ENCODE data around the gene GLRX3.

The GLRX3 gene

DNA sequence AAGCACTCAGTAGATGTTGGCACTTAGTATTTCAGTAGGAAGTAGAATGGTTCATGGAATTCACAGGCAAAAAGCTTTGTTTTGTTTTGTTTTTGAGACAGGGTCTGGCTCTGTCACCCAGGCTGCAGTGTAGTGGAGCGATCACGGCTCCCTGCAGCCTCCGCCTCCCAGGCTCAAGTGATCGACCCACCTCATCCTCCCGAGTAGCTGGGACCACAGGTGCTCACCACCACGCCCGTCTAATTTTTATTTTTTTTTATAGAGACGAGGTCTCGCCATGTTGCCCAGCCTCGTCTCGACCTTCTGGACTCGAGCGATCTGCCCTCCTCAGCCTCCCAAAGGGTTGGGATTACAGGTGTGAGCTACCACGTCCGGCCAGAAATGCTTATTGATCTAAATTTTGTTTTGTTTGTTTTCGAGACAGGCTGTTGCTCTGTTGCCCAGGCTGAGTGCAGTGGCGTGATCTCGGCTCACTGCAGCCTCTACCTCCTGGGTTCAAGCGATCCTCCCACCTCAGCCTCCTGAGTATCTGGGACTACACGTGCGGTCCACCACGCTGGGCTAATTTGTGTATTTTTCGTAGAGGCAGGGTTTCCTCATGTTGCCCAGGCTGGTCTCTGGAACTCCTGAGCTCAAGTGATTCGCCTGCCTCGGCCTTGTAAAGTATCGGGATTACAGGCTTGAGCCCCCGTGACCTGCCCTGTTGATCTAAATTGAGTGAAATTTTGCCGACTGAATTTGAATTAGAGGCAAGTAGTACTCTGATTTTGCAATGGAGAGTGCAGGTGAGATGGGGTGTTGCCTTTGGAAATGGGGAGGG is 1.7 kb downstream of the GLRX3 start:
- no peak for DNase-seq

GRCh38 chr10:130138479-130138866 is 2.3 kb downstream of the GLRX3 start:
- no peak for DNase-seq

DNA sequence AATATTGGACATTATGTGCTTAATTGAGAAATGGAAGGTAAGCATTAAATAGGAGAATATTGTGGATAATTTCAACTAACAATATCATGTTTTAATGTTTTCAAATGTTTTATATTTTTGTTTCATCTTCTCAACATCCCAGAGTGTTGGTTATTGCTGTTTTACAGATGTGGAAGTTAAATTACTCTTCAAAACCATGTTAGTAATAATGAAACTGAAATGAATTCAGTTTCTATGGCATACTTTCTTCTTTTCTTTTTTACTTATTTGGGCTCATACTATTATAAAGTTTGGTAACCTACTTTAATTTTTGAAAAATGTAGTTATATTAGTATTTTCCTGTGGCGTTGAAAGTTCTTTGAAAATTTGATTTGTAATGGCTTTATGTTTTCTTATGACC is 4.2 kb downstream of the GLRX3 start:
- no peak for DNase-seq

DNA sequence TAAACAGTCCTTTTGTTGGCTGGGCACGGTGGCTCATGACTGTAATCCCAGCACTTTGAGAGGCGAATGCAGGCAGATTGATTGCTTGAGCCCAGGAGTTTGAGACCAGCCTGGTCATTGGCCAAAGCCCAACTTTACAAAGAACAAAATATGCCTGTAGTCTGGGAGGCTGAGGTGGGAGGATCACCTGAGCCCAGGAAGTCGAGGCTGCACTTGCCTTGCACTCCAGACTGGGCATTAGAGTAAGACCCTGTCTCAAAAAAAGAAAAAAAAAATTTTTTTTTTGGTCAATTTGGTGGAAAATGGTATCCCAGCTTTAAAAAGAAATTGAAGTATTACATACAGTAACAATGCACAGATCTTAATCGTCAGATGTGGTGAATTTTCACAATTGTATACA is 4.8 kb downstream of the GLRX3 start:
- DNase-seq: no peak

GRCh38 chr10:130141460-130141859 is 5.3 kb downstream of the GLRX3 start:
- DNase-seq: no peak

DNA sequence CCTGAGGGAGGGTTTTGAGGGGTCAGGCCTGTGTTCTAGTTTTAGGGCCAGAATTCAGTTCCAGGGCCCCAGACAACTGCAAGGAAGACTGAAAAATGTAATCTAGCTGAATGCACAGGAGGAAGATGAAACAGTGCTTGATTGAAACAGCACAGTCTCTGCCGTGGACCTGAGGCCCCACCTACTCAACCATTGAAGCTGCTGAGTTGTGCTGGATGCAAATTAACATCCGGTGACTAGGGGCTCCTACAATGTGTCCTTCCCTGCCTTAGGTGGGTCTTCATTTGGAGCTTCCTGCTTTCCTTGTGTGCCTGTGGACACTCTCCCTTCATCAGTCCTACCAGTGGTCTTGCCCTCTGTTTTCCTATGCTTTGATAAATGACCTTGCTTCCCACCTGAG is 5.7 kb downstream of the GLRX3 start:
- no peak for DNase-seq

- DNase-seq: no peak
Observed at GRCh38 chr10:130146042-130146441, 9.9 kb downstream of the GLRX3 start.

- DNase-seq: no peak
Observed at GRCh38 chr10:130159192-130159794, 23.1 kb downstream of the GLRX3 start.

DNA sequence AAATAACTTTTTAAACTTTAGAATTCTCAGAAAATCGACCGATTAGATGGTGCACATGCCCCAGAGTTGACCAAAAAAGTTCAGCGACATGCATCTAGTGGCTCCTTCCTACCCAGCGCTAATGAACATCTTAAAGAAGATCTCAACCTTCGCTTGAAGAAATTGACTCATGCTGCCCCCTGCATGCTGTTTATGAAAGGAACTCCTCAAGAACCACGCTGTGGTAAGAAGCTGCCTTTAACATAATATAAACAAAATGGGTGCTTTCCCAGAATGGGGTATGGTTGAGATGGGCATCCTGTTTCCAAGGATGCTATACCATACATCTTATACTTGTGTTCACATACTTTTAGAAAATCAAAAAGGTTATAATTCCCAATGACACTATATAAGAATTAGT is 24.6 kb downstream of the GLRX3 start:
- no peak for DNase-seq

DNA sequence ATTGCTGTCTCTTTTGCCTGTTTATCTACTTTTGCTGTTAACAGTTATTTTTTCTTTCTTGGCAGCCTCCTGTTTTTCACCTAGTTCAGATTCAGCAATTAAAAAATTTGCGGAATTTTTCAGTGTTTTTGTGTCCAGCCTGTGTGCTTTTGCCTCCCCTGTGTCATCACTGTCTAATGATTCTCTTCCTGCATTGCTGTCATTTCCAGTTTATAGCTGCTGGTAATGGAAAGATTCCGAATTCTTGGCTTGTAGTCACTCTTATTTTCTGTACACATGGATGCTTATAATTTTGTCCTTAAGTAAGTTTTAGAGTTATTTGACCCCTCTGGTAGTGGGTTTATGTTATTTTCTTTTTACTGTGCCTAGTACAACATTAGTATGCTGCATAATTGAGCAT is 25.1 kb downstream of the GLRX3 start:
- no peak for DNase-seq

DNA sequence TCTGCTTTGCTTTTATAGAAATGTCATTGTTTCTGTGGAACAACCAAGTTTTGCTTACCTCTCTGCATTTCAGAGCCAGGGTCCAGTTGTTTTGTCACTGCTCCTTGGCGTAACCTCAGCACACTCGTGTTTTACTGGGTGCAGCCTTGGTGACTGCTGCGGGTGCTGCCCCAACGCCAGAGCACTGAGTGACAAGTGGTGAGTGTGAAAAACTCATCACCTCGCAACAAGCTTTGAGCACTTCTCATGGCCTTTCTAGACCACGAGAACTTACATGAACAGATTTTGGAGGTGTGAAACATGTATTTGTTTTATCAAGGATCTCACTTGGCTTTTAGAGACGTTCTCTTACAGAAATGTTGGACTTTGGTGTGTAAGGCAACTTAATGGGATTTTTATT is 31.0 kb downstream of the GLRX3 start:
- DNase-seq: no peak

GRCh38 chr10:130167707-130168106 is 31.5 kb downstream of the GLRX3 start:
- no peak for DNase-seq

GRCh38 chr10:130169136-130169859 is 33.1 kb downstream of the GLRX3 start:
- no peak for DNase-seq

- DNase-seq: no peak
Observed at GRCh38 chr10:130171196-130171595, 35.0 kb downstream of the GLRX3 start.

DNA sequence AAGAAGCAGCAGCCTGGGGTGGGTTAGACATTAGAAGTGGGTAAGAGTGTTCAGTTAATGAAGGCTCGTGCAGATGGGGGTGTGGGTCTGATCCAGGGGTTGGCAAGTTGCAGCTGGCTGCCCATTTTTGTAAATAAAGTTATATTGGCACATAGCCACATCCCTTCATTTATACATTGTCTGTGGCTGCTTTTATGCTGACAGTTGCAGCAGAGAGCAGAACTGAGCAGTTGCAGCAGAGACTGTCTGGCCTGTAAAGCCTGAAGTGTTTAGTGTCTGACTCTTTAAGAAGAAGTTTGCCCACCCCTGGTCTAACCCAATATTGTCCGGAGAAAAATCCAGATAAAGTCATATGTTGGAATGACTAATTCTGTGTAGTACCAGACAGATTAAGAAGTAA is 38.1 kb downstream of the GLRX3 start:
- no peak for DNase-seq

- DNase-seq: no peak
Observed at GRCh38 chr10:130175074-130175473, 38.9 kb downstream of the GLRX3 start.

DNA sequence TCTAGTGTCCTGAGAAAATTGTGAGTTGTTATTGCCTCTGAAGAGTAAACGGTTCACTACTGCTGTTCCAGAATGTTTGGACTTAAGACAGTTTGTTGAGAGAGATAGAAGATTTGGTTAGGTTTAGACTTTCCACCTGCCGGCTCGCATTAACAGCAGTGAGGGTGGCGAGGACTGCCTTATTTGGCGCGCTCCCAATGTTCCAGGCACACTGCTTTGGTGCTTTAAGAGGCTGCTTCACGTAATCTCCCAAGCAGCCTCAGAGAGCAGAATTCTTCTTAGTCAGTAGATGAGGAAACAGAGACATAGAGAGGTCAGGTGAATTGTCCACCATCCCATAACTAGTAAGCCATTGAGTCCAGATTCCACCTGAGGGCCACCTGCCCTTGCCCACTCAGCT is 41.1 kb downstream of the GLRX3 start:
- no peak for DNase-seq

DNA sequence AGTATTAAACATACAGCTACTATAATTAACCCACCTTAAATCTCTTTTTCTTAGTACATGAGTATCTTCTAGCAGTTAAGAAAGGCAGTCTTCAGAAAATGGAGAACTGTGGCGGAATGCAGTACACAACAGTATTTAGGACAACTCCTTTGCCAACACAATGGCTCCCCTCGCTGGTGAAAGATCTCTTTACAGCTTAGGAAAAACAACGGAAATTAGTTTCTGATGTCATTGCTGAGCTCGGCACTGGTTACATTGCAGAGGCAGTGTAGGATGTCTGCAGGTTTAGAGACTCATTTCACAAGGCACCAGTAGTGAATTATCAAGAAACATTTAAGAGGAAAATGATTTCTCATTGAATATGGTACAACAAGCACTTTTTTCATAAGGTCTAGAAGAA is 43.4 kb downstream of the GLRX3 start:
- DNase-seq: no peak

- DNase-seq: no peak
Observed at GRCh38 chr10:130180416-130180815, 44.2 kb downstream of the GLRX3 start.

DNA sequence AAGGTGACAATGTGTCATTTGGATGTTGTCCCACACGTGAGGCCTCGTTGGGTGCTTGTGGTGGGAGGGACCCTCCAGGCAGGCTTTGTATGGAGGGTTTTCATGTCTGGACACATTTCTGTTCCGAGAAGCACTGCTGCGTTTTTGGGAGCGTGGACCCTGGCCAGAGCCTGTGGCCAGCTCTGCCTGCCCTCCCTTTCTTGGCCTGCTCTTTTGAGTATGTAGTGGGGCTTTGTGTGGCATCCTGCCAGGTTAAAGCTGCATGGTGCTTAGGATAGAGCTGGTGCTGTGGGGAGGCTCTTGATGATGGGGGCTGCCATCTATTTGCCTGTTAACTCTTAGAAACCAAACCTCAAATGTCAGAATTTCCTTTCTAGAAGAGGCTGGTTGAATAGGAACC is 45.7 kb downstream of the GLRX3 start:
- DNase-seq: no peak

GRCh38 chr10:130185591-130185990 is 49.4 kb downstream of the GLRX3 start:
- DNase-seq: no peak

DNA sequence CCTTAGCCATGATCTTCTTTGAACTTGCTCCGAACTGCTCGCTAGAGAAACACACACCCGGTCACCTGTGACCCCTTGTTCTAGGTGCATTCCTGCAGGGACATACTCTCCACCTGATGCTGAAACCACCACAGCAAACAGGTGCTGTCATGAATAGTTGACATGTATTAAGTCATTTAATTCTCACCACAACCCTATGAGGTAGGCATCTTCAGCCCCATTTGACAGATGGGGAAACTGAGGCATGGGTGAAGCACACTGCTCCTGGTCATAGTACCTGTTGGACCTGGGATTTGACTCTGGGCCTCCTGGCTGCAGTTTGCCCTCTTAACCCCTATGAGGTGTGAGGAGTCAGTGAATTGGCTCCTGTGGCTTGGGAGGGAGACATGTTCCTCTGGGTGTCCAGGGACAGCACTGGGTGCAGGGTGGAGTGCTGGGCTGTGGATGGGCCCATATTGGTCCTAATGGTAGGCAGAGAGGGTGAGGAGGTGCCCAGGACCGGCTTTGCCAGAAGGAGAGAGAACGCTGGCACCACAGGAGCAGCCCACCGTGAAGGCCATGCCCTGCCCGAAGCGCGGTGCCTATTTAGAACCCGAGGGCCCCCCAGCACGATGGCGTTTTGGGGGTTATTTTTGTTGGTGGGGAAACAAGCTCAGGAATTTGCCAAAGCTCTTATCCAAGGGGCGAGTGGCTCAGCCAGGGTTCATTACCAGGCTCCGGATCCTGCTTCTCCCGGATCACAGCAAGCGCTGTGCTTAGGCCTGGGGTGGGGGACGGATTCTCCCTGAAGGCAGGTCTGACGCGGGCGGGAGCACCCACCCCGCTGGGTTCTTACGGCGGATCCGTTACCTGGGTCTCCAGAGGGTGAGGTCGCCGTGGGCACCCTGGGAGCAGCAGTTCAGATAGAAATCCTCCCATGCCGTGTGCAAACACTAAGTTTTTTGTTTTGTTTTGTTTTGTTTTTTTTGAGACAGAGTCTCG is 52.3 kb downstream of the GLRX3 start:
- DNase-seq: no peak

- DNase-seq: no peak
Observed at GRCh38 chr10:130189608-130190054, 53.4 kb downstream of the GLRX3 start.

All from activated T-cell treated with anti-CD3 and anti-CD28 coated beads, Interleukin-2, amount 50 U/mL, for 1 hour (primary cell).